Ascending aorta (tissue), 2 donors: ENCODE results near the gene ILK. TPM values are rescaled to one million over a fixed set of nuclear protein-coding genes. Genes with fewer than 3 reads are reported as not detected.

Experiments
- DNase-seq, 2 donors: peaks; one replicate each; pipeline ENCODE4 v3.0.0-alpha.2; 2019; ENCODE audit warnings: low spot score in 2 of 2
- H3K27ac ChIP-seq, 2 donors: fragments of 200-600 bp; sonication (generic); one replicate each; pipeline ENCODE4 v1.5.1; 2016 to 2017; ENCODE audit warnings: mild to moderate bottlenecking in 1 of 2
- H3K27me3 ChIP-seq: fragments of 200-600 bp; sonication (generic); one replicate; pipeline ENCODE4 v1.5.1; 2017
- H3K36me3 ChIP-seq, 2 donors: fragments of 200-600 bp; sonication (generic); one replicate each; pipeline ENCODE4 v1.5.1; 2016
- H3K4me1 ChIP-seq, 2 donors: fragments of 200-600 bp; sonication (generic); one replicate each; pipeline ENCODE4 v1.5.1; 2016 to 2017; ENCODE audit warnings: mild to moderate bottlenecking in 1 of 2
- H3K4me3 ChIP-seq, 2 donors: fragments of 200-600 bp; sonication (generic); one replicate each; pipeline ENCODE4 v1.5.1; 2016 to 2017; ENCODE audit warnings: mild to moderate bottlenecking in 1 of 2
- H3K9me3 ChIP-seq, 2 donors: fragments of 200-600 bp; sonication (generic); one replicate each; pipeline ENCODE4 v1.5.1; 2016
- intact Hi-C: fragments of 100-400 bp; cut with DNase I; formaldehyde crosslinking; loops from one replicate; pipeline ENCODE4 v1.15.1; 2023
- total RNA-seq: library from RNA; depleted of rRNA; stranded (reverse); fragments of >200 nt; gene quantifications from one replicate; pipeline ENCODE4 v1.1.0, GENCODE V29; 2016
- TF ChIP-seq, protein P1 (sequence below), 3 experiments: fragments of 200-600 bp in 2 of 3; fragments of 450-650 bp in 1 of 3; sonication (generic) in 2 of 3; IDR thresholded peaks; one replicate each; pipeline ENCODE4 v1.5.1; 2016 to 2019; ENCODE audit warnings: antibody characterized with exemption in 3 of 3, mild to moderate bottlenecking in 1 of 3, moderate library complexity in 1 of 3

The ILK gene
- total RNA-seq, 1 donor from 2014 or later: 183 TPM

GRCh38 chr11:6656936-6657335 lies 53.4 kb downstream of the ILK start:
- H3K27me3 ChIP-seq: no peaks in the 10 kb centered on the region
- TF ChIP-seq, protein P1, sequence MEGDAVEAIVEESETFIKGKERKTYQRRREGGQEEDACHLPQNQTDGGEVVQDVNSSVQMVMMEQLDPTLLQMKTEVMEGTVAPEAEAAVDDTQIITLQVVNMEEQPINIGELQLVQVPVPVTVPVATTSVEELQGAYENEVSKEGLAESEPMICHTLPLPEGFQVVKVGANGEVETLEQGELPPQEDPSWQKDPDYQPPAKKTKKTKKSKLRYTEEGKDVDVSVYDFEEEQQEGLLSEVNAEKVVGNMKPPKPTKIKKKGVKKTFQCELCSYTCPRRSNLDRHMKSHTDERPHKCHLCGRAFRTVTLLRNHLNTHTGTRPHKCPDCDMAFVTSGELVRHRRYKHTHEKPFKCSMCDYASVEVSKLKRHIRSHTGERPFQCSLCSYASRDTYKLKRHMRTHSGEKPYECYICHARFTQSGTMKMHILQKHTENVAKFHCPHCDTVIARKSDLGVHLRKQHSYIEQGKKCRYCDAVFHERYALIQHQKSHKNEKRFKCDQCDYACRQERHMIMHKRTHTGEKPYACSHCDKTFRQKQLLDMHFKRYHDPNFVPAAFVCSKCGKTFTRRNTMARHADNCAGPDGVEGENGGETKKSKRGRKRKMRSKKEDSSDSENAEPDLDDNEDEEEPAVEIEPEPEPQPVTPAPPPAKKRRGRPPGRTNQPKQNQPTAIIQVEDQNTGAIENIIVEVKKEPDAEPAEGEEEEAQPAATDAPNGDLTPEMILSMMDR (IDR thresholded peaks at IDR 0.05): no peak
- DNase-seq: no peak
- intact Hi-C loops: loop anchor here (1.0 kb wide), 1 partner anchor 26 kb away; the partner anchor contains the start of gene MRPL17
- H3K27ac ChIP-seq: peak overlapping the region; percentile 80 to 91
- no peaks in the 10 kb centered on the region for H3K36me3 ChIP-seq
- H3K9me3 ChIP-seq: no peaks in the 10 kb centered on the region
- H3K4me1 ChIP-seq: peaks cover 0 to 14% of the 10 kb centered on the region in 2 donors
- H3K4me3 ChIP-seq: peak overlapping the region; percentile 53 to 75

- TF ChIP-seq, protein P1 (IDR thresholded peaks at IDR 0.05): no peak
- H3K9me3 ChIP-seq: no peaks in the 10 kb centered on the region
- H3K27me3 ChIP-seq: no peaks in the 10 kb centered on the region
- no peak for DNase-seq
- peak overlapping the region in 1 of 2 donors; percentile 75 for H3K4me3 ChIP-seq
- intact Hi-C loops: loop anchor here (1.0 kb wide), 1 partner anchor 26 kb away; the partner anchor contains the start of gene MRPL17
- H3K36me3 ChIP-seq: no peaks in the 10 kb centered on the region
- H3K27ac ChIP-seq: peak overlapping the region; percentile 80 to 91
- peaks cover 0 to 14% of the 10 kb centered on the region in 2 donors for H3K4me1 ChIP-seq
These were observed 53.8 kb downstream of the ILK start for GRCh38 chr11:6657346-6657745.

- Histone ChIP-seq H3K27me3 (no peaks in the 10 kb centered on the region), H3K4me1 (peaks cover 0 to 14% of the 10 kb centered on the region in 2 donors), H3K4me3 (no peak overlapping the region), H3K36me3 (no peaks in the 10 kb centered on the region), H3K9me3 (no peaks in the 10 kb centered on the region), H3K27ac (no peak overlapping the region)
- intact Hi-C loops: no loop called here
- TF ChIP-seq, protein P1 (IDR thresholded peaks at IDR 0.05): no peak
- DNase-seq: no peak
These were observed 55.1 kb downstream of the ILK start for GRCh38 chr11:6658647-6659046.

Other genes starting within 250 kb of the ILK start
- gene SMPD1, start 213.3 kb upstream of the ILK start, total RNA-seq: 48.6 TPM
- 29.2 TPM for gene APBB1, start 184.7 kb upstream of the ILK start, total RNA-seq
- 16.8 TPM for gene HPX, start 162.8 kb upstream of the ILK start, total RNA-seq
- 33.8 TPM for gene TRIM3, start 129.8 kb upstream of the ILK start, total RNA-seq
- 87.8 TPM for gene ARFIP2, start 122.4 kb upstream of the ILK start, total RNA-seq
- gene TIMM10B, start 122.3 kb upstream of the ILK start, total RNA-seq: 19.2 TPM
- gene DNHD1, start 106.5 kb upstream of the ILK start, total RNA-seq: 2.3 TPM
- gene RRP8, start 158 bp upstream of the ILK start, total RNA-seq: 9.2 TPM
- gene TAF10, start 8.4 kb downstream of the ILK start, total RNA-seq: 76.0 TPM
- 96.7 TPM for gene TPP1, start 15.6 kb downstream of the ILK start, total RNA-seq
- 58.0 TPM for gene DCHS1, start 52.0 kb downstream of the ILK start, total RNA-seq
- gene MRPL17, start 79.6 kb downstream of the ILK start, total RNA-seq: 12.9 TPM
- gene OR2AG2, start 168.2 kb downstream of the ILK start, total RNA-seq: 0.43 TPM
- not detected for gene OR2AG1, start 179.2 kb downstream of the ILK start, total RNA-seq
- not detected for gene OR6A2, start 195.9 kb downstream of the ILK start, total RNA-seq
- not detected for gene OR10A5, start 241.9 kb downstream of the ILK start, total RNA-seq